ENCODE results near the gene DCC.

DNA sequence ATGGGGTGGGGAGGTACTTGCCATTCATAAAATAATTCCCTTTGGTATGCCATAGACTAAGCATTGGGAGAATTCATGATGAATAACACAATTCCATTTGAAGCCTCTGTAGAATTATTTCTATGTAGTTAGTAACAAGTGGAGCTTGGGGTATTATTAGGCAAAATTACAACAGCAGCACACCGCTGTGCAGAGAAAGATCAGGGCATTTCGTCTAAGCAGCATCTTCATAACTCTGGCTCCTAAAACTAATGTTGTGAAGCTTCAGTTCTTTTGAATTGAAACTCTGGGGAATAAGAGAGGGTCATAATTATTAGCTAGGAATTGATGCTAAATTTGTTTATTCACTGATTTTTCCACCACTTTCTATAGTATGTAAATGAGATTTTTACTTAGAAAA, 630.7 kb downstream of the DCC start:
- TF ChIP-seq, protein P1, sequence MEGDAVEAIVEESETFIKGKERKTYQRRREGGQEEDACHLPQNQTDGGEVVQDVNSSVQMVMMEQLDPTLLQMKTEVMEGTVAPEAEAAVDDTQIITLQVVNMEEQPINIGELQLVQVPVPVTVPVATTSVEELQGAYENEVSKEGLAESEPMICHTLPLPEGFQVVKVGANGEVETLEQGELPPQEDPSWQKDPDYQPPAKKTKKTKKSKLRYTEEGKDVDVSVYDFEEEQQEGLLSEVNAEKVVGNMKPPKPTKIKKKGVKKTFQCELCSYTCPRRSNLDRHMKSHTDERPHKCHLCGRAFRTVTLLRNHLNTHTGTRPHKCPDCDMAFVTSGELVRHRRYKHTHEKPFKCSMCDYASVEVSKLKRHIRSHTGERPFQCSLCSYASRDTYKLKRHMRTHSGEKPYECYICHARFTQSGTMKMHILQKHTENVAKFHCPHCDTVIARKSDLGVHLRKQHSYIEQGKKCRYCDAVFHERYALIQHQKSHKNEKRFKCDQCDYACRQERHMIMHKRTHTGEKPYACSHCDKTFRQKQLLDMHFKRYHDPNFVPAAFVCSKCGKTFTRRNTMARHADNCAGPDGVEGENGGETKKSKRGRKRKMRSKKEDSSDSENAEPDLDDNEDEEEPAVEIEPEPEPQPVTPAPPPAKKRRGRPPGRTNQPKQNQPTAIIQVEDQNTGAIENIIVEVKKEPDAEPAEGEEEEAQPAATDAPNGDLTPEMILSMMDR (IDR thresholded peaks at IDR 0.05) = no peak
- TF ChIP-seq EP300 (IDR thresholded peaks at IDR 0.05) (no peak), POLR2A (IDR thresholded peaks at IDR 0.05) (no peak)
